Transverse colon (tissue), 3 donors: ENCODE results near the gene SORCS3.

Source experiments
- POLR2A ChIP-seq: fragments of 450-650 bp; IDR thresholded peaks from one replicate; pipeline ENCODE4 v1.6.1; 2016; ENCODE audit warnings: antibody characterized with exemption, mild to moderate bottlenecking, moderate library complexity
- TF ChIP-seq, protein P1 (sequence below), 5 experiments: fragments of 200-600 bp in 3 of 5; fragments of 450-650 bp in 2 of 5; sonication (generic) in 3 of 5; IDR thresholded peaks; 1 replicate in 2 of 5; 2 replicates in 3 of 5; pipeline ENCODE4 v1.5.1; 2016 to 2017; ENCODE audit warnings: antibody characterized with exemption in 5 of 5, inconsistent platforms in 3 of 5, mild to moderate bottlenecking in 2 of 5, moderate library complexity in 1 of 5

DNA sequence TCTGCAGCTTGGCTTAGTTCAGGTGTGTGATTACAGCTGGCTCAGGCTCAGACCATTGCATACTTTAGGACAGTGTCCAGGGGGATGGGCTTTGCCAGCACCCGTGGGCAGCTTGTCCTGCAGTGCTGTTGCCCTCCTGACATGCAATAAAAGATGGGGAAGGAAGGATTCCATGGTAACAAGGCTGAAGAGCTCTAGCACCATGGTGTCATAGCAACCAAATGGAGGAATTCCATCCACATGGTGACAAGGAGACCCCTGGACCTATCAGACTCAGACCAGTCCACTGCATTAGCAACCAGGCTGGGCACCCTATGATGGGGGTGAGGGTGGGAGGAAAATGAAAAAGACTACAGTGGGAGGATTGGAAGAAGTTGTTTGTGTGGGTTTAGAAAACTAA, 49.9 kb downstream of the SORCS3 start:
- TF ChIP-seq POLR2A = no peak
- TF ChIP-seq, protein P1, sequence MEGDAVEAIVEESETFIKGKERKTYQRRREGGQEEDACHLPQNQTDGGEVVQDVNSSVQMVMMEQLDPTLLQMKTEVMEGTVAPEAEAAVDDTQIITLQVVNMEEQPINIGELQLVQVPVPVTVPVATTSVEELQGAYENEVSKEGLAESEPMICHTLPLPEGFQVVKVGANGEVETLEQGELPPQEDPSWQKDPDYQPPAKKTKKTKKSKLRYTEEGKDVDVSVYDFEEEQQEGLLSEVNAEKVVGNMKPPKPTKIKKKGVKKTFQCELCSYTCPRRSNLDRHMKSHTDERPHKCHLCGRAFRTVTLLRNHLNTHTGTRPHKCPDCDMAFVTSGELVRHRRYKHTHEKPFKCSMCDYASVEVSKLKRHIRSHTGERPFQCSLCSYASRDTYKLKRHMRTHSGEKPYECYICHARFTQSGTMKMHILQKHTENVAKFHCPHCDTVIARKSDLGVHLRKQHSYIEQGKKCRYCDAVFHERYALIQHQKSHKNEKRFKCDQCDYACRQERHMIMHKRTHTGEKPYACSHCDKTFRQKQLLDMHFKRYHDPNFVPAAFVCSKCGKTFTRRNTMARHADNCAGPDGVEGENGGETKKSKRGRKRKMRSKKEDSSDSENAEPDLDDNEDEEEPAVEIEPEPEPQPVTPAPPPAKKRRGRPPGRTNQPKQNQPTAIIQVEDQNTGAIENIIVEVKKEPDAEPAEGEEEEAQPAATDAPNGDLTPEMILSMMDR (IDR thresholded peaks at IDR 0.05) = no peak
